SK-N-DZ (cell line): ENCODE measurements around the gene NAALADL2.
"Not testable (repeated sequence)": the region's sequence is repeated elsewhere in the genome, so short reads cannot be mapped to it uniquely, and the experiment has no call there.

Source experiments
- DNase-seq: peaks from one replicate; pipeline ENCODE4 v3.0.0-alpha.2; 2015; ENCODE audit warnings: low spot score

Gene NAALADL2

DNA sequence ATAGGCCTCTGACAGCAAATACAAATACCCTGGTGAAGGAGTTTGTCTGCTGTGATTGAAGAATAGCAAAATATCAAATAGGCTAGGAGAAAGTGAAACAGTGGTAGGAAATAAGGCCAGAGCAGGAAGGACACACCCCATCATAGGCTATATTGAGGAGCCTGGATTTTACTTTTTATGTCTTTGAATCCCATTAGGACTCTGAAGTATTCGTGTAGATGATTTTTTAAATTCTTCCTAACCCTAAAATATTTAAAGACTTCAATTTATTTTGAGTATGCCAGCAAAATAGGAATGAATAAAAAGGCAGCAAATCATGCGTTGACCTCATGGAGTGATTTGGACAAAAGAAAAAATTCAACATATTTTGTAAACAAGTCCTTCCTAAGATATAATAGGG, 562.8 kb downstream of the NAALADL2 start:
- no peak for DNase-seq

DNA sequence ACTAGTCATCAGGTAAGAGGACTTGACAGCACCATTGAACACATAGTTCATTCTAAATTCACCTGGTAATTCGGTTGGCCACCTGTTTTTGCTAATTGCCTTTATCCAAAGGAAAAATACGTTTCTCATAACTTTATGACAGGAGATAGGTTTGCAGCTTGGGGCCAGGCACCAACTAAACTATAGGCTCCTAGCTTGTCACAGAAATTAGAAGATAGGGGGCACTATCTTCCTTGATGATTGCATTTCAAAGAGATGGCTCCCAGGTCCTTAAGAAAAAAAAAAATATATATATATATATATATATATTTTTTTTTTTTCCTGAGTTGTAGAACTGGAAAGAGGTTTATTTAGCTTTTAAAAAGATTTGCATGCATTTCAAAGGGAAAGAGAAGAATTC, 563.6 kb downstream of the NAALADL2 start:
- DNase-seq: no peak

DNA sequence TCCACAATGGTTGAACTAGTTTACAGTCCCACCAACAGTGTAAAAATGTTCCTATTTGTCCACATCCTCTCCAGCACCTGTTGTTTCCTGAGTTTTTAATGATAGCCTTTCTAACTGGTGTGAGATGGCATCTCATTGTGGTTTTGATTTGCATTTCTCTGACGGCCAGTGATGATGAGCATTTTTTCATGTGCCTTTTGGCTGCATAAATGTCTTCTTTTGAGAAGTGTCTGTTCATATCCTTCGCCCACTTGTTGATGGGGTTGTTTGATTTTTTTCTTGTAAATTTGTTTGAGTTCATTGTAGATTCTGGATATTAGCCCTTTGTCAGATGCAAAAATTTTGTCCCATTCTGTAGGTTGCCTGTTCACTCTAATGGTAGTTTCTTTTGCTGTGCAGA, 564.7 kb downstream of the NAALADL2 start:
- DNase-seq: not testable (repeated sequence)

DNA sequence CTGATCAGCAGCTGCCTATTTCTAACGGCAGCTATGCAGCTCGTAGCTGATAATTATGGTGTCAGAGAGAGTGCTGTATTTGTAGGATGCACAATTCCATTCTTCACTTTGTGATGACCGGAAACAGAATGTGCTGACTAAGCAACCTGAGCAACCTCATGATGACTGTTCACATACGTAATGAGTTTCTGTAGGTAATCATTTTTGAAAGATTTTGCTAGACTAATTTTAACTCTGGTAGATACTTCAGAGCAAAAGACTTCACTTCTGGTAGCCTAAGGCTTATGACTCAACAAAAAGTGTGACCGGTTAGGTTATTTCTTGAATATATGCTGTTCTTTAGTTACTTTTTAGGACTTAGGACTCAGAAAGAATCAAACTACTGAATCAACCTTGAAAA, 567.7 kb downstream of the NAALADL2 start:
- DNase-seq: no peak

DNA sequence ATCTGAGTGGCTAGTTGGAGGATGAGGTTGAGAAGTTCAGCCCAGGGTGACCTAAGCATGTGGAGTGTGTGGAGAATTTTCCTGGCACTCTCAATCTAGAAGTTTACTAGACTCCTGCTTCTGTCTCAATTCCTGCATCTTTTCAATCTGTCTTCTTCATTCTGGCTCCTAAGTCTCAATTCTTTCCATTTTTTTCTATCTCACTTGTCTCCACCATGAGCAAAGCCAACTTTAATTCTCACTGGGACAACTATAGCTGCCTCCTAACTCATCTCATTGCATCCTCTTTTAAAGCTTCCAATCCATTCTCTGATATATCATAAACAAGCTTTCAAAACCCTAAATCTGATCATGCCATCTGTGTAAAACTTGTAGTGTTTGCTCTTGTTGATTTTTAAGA, 569.3 kb downstream of the NAALADL2 start:
- DNase-seq: no peak

DNA sequence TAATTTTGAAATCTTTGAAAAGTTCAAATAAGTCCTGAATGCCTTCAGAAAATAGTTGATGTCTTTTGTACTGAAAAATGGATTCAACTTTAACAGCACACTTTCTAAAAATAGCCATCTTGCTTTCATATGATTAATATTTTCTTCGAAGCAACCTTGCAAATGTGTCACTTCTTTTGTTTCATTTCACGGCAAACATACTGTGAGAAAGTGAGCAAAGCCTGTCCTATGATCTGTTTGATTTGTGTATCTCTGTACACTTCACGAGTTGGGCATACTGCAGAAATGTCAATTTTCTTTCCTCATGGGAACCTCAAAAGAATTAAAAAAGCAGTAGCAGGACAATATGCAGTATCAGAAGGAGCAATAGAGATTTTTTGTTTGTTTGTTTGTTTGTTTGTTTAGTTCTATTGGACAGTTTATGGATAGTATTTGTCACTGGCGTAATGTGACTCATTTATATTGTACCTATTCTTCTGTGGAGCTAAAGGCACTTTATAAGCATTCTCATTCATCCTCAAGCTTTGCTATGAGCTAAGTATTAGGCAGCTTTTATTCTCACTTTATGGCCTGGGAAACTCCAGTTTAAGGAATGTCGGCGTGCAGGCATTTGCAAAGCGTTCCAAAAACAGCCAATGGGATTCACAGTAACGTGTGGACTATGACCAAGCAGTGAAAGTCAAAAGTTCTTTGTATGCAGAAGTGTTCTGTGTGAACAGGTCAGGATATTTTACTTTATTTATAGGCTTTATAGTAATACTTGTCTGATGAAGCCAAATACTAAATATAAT, 572.0 kb downstream of the NAALADL2 start:
- no peak for DNase-seq

DNA sequence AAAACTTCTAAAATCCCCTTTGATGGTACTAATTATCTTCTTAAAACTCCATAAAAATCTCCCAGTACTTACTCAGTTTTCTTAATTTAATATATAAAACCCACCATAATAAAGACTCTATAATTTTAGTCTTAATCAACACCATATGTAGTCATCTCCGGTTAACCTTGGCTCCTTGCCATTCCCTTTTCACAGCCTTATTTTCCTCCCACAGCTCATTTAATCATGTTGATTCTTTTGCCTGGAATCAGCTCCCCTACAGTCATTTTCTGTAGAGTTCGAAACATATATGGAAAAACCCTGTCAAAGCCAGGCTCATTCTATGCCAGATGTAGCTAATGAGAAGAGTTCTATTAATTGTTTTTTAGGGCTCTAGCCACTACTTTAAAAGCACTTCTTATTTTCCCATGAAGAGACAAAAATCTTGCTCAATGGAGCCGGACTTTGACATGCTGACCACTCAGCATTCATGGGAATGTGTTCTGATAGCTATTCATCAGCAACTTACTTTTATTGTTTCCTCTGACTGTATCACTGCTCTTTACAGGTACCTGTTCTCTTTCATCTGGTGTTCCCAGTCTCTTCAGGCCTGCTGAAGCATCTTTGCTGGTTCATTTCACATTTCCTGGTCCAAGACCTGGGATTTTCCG, 573.4 kb downstream of the NAALADL2 start:
- DNase-seq: no peak

DNA sequence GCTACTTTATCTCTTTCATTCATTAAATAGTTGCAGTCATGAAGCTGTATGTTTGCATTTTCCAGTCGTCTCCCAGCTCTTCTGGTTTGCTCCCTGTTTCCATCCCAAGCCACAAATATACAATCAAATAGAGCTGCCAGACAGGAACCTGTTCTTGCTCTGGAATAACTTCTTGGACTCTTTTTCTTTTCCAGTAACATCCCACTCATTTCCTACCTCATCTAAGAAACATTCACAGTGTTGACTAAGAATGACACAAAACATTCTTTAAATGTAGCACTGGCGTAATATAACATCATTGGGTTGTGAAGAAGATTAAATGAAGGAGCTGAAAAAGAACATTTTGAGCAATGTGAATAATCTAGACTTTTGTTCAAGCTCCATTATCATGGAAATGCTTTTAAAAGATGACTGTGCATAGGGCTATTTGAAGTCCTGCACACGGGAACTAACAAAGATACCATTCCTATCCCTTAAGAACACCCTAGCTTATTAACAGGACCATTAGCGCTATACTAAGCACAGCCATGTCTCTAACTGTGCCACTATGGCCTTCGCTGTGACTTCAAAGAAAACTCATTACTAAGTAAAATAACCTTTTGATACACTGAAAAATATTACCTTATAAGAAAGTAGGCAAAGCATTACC, 574.0 kb downstream of the NAALADL2 start:
- DNase-seq: no peak

DNA sequence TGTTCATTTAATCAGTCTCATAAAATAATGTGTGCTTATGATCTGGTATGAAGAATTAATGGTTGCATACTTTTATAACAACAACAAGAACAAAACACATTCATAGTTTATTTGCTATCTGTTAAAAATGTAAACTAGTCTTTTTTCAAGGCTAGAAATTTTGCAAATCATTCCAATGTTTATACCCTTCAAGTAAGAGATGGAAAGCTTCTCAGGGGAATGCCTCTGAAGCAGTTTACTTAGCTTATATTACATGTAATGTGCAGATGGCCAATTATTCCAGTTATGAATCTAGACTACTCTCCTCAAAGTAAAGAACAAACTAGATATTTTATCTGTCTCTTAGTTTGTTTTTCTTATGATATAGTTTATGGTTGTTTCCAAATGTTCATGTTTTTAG, 575.4 kb downstream of the NAALADL2 start:
- DNase-seq: no peak

DNA sequence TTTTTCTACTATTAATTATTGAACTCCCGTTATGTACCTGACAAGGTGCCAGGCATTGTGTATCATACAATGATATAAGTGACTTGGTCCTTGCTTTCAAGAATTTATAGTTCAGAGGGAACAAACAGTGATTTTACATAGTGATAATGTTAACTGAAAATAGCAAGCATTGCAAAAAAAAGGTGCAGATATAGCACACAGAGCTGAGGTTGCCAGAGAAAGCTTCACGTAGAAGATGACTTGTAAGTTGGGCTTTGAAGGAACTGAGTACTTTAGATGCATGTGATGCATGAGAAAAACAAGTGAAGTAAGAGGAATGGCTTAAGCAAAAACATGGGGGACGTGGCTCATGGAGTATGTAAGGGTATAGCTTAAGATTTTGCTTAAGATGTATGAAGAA, 584.5 kb downstream of the NAALADL2 start:
- no peak for DNase-seq

DNA sequence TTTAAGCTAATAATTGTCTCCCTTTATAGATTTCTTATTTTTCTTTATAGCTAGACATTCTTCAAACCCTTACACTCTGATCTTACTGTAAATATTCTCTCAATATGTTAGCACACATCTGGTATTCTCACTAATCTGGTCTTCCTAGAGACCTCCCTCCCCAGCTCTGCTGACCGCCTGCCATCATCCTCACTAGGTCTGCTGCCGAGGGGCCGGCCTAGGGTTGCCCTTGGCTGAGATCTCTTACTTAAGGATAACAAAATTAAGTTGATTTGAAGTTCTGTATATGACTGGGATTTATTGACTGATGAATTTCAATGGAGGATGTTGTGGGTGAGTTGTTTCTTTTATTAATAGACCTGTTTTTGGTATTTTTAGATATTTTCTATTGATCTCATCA, 586.6 kb downstream of the NAALADL2 start:
- DNase-seq: no peak

DNA sequence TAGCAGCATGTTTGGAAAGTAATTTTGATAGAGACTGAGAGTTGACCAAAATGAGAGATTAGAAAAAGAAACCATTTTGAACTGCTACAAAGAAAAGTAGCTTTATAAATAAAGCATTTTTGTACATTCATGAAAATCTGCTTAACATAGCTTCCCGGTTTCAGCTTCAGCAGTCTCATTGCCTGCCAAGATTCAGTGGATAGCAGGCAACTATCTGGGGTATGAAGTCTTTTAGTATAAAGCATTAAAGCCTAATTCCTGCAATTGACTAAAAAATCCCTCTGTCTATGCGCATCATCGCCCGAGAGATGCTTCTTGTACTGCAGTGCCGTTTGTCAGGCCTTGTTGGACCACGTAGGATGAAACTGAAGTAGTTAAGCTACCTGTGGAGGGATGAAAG, 588.4 kb downstream of the NAALADL2 start:
- DNase-seq: no peak

DNA sequence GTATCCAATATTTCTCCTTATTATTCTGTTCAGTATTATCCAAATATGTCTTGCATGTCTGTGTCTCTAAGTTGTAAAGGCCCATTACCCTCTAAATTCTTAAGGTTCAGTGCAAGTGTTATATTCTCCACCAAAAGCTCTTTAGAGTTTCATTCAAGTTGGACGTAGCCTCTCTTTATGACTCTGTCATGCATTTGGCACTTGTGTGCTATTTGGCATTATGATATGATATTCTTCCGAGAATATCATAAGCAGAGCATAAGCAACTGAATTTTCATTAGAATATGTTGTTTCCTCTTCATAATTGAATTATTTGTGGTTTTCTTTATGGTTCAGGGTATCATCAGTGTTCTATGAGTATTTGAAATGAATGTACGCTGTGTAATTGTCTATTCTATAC, 594.2 kb downstream of the NAALADL2 start:
- DNase-seq: no peak

DNA sequence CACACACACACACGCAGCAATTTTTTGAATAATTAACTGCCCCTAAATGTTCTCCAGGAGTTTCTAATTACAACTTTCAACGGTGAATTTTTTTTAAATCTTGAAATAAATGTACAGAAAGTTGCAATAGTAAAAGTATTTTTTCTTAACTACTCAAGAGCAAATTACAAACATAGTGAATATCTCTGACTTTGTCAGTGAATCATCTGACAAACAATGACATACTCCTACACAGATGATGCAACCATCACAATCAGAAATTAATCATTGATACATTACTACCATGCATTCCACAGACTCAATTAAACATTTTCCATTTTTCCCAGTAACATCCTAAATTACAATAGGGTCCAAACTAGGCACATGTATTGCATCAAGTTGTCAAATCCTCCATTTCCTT, 597.3 kb downstream of the NAALADL2 start:
- DNase-seq: no peak

DNA sequence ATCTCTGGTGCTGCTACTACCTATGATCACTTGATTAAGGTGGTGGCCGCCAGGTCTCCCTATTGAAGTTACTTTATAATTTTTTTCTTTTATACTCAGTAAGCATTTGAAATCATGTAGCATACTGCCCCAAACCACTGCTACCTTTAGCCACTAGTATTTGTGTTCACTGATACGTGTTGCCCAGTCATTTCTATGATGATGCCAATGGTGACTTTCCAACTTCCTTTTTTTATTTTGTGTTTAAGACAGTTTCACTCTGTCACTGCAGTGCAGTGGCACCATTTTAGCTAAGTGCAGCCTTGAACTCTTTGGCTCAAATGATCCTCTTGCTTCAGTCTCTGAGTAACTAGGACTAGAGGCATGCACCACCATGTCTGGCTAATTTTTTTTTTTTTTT, 598.2 kb downstream of the NAALADL2 start:
- DNase-seq: no peak

DNA sequence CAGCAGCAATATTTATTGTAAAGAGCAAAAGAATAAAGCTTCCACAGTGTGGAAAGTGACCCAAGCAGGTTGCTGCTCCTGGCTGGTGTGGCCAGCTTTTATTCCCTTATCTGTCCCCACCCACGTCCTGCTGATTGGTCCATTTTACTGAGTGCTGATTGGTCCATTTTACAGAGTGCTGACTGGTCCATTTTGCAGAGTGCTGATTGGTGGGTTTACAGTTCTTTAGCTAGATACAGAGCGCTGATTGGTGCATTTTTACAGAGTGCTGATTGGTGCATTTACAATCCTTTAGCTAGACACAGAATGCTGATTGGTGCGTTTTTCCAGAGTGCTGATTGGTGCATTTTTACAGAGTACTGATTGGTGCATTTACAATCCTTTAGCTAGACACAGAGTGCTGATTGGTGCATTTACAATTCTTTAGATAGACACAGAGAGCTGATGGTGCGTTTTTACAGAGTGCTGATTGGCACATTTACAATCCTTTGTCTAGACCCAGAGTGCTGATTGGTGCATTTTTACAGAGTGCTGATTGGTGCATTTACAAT, 601.8 kb downstream of the NAALADL2 start:
- not testable (repeated sequence) for DNase-seq

DNA sequence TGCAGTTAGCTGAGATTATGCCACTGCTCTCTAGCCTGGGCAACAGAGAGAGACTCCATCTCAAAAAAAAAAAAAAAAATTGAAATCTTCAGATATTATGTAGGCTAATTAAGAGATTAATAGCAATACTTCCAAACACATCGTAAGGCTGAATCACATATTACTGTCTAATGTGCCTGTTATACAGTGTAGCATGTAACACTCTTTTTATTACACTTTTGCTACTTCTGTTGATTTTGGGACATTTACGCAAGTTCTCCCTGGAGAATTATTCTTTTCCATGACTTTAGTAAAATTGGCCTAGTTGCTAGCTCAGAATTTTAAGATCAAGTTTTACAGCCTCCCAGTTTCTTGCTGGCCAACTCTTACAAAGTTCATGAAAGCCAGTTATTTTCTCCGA, 605.2 kb downstream of the NAALADL2 start:
- DNase-seq: no peak

DNA sequence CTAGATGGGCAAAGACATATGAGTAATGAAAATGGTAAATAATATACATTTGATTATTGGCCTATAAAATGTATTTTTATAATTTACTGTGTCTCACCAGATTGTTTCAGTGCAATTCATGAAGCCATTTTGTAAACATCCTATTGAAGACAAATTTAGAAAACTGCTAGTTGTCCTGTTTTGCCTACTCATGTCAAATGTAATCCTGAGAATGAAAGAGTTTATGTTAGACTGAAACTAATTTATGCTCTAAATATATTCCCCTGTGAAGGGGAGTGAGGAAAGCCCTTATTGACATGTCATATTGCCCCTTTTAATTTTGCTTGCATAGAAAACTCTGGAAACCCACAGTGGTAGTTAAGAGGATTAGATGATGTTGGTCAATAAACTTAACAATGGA, 610.0 kb downstream of the NAALADL2 start:
- no peak for DNase-seq

DNA sequence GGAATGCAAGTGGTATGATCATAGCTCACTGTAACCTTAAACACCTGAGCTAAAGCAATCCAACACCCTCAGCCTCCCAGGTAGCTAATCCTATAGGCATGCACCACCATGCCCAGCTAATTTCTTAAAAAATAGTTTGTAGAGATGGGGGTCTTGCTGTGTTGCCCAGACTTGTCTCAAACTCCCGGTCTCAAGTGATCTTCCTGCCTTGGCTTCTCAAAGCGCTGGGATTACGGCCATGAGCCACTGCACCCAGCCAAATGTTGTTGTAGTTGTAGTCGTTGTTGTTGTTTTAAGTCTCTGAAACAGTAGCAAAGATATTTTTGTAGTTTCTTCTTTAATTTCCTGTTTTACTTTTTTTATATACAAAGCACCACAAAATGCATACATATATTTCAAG, 616.6 kb downstream of the NAALADL2 start:
- DNase-seq: no peak

DNA sequence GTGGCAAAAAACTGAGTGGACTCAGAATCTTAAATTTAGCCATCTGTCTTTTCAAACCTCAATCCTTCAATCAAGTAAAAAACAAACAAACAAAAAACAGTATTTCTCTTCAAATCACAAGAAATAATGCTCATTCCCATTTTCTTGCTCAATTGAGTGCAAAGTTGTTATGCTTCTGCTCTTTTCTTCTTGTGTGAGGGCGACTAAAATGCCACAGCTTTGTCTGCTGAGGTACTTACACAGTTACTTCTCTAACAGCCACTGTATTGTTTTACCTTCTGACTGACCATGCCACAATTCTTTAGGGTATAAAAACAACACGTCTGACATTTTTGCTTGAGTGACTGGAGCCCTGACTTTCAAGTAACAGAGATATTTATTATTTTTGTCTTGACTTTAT, 617.4 kb downstream of the NAALADL2 start:
- no peak for DNase-seq

DNA sequence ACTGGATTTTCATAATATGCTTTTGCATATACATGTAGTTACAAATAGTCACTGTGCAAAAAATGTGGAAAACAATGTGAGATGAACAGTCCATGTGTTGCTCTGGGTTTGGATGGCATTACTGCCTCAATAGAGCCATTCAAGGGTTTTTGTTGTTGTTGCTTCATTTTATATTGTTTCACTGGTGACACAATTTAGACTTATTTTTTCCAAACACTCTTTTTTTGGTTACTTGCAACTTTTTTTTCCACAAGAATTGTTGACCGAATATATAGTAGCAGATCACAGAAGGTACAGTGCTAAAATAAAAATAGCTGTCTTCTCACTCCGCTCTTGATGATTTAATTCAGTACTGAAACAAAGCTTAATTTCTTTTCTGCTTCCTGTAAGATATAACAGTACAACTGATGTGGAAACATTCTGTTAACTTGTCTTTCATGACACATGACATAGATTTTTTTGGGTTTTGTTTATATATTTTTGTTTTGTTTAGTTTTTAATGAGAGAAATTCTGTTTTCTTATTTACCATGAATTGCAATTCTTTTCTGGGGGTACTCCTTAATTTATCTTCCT, 618.6 kb downstream of the NAALADL2 start:
- no peak for DNase-seq

DNA sequence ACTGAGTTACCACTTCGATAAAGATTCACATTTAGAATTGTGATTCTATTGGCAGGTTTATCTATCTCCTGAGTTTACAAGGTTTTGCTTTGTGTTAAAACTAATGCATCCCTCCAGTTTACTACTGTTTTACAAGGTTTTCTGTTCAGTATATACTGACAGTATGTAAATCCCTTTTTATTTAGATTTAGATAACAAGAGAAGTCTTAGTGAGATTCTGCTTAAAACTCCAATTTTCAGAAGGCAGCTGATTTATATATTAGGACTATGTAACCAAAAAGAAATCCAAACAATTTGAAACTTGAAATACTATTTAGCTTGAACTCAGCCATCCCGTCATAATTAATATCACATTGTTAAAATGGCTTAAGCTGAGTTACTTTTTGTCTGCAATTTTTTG, 619.2 kb downstream of the NAALADL2 start:
- DNase-seq: no peak
